Neutrophil (primary cell): ENCODE results near the gene RUNX2.

Experiments
- H3K27ac ChIP-seq: fragments of 200-600 bp; sonication (generic); 2 replicates; pipeline ENCODE4 v1.5.1; 2016; ENCODE audit warnings: mild to moderate bottlenecking, moderate library complexity
- H3K27me3 ChIP-seq: fragments of 200-600 bp; sonication (generic); 2 replicates; pipeline ENCODE4 v1.6.0; 2016; ENCODE audit warnings: mild to moderate bottlenecking
- H3K36me3 ChIP-seq: fragments of 200-600 bp; sonication (generic); 2 replicates; pipeline ENCODE4 v1.5.1; 2017
- H3K4me1 ChIP-seq, 2 experiments: fragments of 200-600 bp in 1 of 2; sonication (generic) in 1 of 2; 1 replicate in 1 of 2; 2 replicates in 1 of 2; pipeline versions ENCODE4 v1.5.1 to v1.6.1; 2013 to 2016; ENCODE audit warnings: low read depth in 1 of 2, low read length in 1 of 2, mild to moderate bottlenecking in 1 of 2, moderate library complexity in 1 of 2; ENCODE audit not compliant: control insufficient read depth in 1 of 2, insufficient read depth in 1 of 2
- H3K4me3 ChIP-seq, 2 experiments: fragments of 200-600 bp in 1 of 2; sonication (generic) in 1 of 2; 1 replicate in 1 of 2; 2 replicates in 1 of 2; pipeline ENCODE4 v1.5.1; 2013 to 2016; ENCODE audit warnings: low read depth in 1 of 2, low read length in 1 of 2, mild to moderate bottlenecking in 1 of 2, moderate library complexity in 1 of 2
- H3K9me3 ChIP-seq: fragments of 200-600 bp; sonication (generic); 2 replicates; pipeline ENCODE4 v1.5.1; 2016
- CTCF ChIP-seq: fragments of 200-600 bp; sonication (generic); IDR thresholded peaks from 2 replicates; pipeline ENCODE4 v1.5.1; 2016; ENCODE audit warnings: antibody characterized with exemption

The RUNX2 gene

GRCh38 chr6:45388328-45388727 is 60.2 kb downstream of the RUNX2 start:
- no peak overlapping the region for H3K27ac ChIP-seq
- no peaks in the 10 kb centered on the region for H3K36me3 ChIP-seq
- no peaks in the 10 kb centered on the region for H3K9me3 ChIP-seq
- no peaks in the 10 kb centered on the region for H3K4me1 ChIP-seq
- TF ChIP-seq CTCF = no peak
- no peak overlapping the region for H3K4me3 ChIP-seq
- no peaks in the 10 kb centered on the region for H3K27me3 ChIP-seq

GRCh38 chr6:45394586-45395095 is 66.5 kb downstream of the RUNX2 start:
- no peaks in the 10 kb centered on the region for H3K4me1 ChIP-seq
- TF ChIP-seq CTCF = no peak
- H3K27me3 ChIP-seq = no peaks in the 10 kb centered on the region
- H3K9me3 ChIP-seq = no peaks in the 10 kb centered on the region
- no peaks in the 10 kb centered on the region for H3K36me3 ChIP-seq
- no peak overlapping the region for H3K27ac ChIP-seq
- no peak overlapping the region for H3K4me3 ChIP-seq

GRCh38 chr6:45398075-45398813 is 70.1 kb downstream of the RUNX2 start:
- H3K27me3 ChIP-seq = no peaks in the 10 kb centered on the region
- no peaks in the 10 kb centered on the region for H3K9me3 ChIP-seq
- no peaks in the 10 kb centered on the region for H3K4me1 ChIP-seq
- no peak for TF ChIP-seq CTCF
- H3K4me3 ChIP-seq = no peak overlapping the region
- no peaks in the 10 kb centered on the region for H3K36me3 ChIP-seq
- H3K27ac ChIP-seq = no peak overlapping the region

- no peaks in the 10 kb centered on the region for H3K36me3 ChIP-seq
- no peaks in the 10 kb centered on the region for H3K27me3 ChIP-seq
- H3K27ac ChIP-seq = no peak overlapping the region
- H3K4me3 ChIP-seq = no peak overlapping the region
- no peaks in the 10 kb centered on the region for H3K4me1 ChIP-seq
- no peak for TF ChIP-seq CTCF
- H3K9me3 ChIP-seq = no peaks in the 10 kb centered on the region
These were observed 71.9 kb downstream of the RUNX2 start for GRCh38 chr6:45400021-45400420.

GRCh38 chr6:45411959-45412358 is 83.8 kb downstream of the RUNX2 start:
- Histone ChIP-seq H3K4me3 (no peak overlapping the region), H3K9me3 (no peaks in the 10 kb centered on the region), H3K4me1 (peaks cover 0 to 4% of the 10 kb centered on the region in 2 experiments), H3K27me3 (no peaks in the 10 kb centered on the region), H3K36me3 (no peaks in the 10 kb centered on the region), H3K27ac (no peak overlapping the region)
- no peak for TF ChIP-seq CTCF
